Activated effector memory CD4-positive, alpha-beta T cell treated with Interleukin-2 at 50 U/mL for 16 hours (primary cell): Measurements from ENCODE around the gene NUMB.

Source experiments
- DNase-seq: peaks from one replicate; pipeline ENCODE4 v3.0.0-alpha.2; 2020

The NUMB gene

DNA sequence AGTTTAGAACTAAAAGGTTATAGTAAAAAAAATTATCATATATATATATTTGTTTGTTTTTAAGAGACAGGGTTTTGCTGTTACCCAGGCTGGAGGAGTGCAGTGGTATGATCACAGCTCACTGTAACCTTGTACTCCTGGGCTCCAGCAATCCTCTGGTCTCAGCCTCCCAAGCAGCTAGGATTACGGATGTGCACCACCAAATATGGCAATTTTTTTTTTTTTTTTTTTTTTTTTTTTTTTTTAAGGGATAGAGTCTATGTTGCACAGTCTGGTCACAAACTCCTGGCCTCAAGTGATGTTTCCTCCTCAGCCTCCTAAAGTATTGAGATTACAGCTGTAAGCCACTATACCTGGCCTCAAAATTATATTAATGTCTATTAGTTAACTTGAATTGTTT lies 172.4 kb downstream of the NUMB start:
- no peak for DNase-seq

DNA sequence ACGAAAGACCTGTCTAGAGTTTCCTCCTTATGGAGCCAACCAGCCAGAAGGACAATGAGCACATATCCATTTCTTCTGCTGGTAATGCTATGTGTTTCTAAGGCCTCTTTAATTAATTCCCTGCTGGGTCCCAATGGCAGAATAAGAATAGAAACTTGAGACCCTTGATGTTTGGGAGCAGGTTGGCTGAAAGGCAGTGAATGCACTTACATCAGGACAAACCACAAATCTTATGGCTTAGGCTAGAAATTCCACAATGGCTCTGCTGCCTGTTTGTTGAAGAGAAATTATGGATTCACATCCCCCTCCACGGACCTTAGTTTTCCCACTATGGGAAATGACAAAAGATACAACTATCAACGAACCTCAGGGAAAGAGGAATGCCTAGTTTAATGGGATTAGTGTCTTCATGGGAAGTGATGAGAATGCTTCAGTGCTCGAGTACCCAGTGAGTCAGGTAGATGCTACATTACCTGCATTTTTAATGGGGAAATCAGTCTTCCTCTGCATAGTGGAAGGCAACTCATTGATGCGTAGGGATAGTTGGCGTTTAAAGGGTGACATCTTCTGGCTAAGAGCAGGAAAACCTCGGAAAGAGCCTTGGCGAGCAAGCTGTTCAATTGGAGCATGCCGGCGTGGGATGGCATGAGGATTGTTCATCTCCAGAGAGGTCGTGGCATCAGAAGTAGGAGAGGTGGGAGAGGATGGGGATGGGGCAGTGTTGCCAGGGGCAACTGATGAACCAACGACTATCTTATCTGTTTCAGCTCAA lies 174.6 kb downstream of the NUMB start:
- DNase-seq: no peak

DNA sequence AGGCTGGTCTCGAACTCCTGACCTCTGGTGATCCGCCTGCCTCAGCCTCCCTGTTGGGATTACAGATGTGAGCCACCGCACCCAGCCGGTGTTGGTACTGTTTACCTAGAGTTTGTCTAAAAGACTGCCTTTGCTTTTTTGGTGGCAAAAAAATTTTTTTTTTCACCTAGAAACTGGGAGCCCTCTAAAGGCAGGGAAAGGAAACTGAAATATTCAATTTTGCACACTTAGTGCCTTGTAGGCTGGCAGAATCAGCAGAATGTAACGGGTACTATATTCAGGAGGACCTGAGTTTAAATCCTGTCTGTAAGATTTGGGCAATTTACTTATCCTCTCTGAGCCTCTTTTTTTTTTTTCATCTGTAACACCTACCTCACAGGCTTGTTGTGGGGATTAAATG lies 177.4 kb downstream of the NUMB start:
- no peak for DNase-seq

DNA sequence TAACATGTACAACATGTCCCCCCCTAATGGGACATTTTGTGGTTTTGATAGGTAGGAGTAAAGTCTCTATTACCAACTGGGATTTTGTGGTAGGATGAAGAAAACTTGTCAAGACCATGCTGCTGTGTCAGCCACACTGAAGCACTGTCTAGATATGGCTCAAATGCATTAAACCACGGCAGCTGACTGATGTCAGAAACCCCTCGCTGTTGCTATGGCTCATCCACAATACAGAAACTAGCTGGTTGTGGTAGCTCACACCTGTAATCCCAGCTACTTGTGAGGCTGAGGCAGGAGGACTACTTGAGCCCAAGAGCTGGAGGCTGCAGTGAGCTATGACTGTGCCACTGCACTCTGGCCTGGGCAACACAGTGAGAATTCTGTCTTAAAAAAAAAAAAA lies 181.0 kb downstream of the NUMB start:
- DNase-seq: no peak

DNA sequence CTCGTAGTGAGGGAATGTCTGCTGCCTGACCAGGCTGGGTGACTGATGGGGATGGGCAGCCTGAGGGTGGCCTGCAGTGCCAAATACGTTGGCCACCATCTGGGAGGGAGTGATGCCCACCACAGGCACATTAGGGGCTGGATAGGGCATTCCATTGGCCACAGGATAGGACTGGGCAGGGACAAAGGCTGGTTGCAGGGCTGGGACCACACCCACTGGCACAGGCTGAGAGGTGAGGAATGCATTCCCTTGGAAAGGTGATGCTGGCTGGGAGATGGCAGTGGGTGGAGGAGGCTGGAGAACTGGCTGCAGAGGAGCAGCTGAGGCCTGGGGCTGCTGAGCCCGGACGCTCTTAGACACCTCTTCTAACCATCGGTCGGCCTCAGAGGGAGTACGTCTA lies 181.5 kb downstream of the NUMB start:
- DNase-seq: no peak

DNA sequence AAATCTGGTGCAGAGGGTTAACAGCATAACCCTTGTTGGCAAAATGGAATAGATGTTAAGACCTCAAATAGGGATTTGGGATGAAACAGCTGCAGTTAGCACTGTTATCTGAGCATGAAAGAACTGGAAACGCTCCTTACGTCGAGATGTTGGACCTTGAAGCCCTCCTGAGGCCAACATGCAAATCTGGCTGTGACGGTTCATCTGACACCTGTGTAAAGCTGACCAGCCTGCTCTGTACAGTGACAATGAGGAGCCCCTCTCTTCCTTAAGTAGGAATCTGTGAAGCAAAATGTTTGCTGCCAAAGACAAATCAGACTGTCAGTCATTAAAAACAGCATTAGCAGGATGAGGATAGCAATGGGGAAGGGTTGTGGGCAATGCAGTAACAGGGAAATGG lies 184.5 kb downstream of the NUMB start:
- DNase-seq: no peak

DNA sequence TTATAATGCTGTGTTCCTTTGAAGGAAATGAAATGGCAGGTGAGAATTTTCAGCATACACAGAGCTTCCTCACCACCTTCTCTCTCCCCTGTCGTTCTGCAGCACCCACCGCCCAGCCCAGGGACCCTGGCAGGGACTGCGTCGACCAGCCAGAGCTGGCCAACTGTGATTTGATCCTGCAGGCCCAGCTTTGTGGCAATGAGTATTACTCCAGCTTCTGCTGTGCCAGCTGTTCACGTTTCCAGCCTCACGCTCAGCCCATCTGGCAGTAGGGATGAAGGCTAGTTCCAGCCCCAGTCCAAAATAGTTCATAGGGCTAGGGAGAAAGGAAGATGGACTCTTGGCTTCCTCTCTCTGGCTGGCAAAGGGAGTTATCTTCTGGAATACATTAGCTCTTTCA lies 186.0 kb downstream of the NUMB start:
- no peak for DNase-seq

DNA sequence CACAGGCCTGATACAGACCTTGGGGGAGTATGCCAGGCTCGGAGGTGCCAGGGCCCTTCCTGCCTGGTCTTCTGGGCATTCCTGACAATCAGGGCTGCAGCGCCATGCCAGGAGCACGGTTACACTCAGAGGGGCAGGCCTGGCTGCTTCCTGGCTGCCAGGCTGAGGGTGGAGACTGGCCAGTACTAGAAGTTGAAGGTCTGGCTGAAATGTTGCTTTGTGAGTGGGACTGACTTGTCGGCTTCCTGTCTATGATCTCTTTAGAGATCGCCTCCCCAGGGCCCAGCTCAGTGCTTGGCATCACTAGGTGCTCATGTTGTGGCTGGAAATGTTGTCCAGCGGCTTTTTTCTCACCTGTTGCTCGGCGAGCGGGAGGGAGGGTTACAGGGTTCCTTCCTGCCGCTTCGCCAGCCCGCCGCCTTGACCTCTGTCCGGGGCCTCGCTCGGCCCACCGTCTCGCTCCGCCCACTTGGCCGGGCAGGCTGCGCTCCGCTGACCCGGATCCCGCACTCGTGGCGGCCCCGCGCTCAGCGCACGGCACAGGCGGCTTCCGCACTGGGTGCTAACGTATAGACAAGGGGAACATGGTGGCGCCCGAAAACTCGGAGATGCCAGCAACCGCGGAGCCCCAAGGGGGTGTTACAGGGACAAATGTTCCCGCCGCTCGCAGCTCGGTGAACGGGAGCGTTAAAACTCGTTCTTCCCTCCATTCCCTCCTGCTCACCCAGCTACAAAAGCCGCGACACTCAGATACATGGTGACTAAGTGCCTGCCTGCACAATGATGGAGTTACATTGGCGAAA lies 188.4 kb downstream of the NUMB start:
- no peak for DNase-seq

DNA sequence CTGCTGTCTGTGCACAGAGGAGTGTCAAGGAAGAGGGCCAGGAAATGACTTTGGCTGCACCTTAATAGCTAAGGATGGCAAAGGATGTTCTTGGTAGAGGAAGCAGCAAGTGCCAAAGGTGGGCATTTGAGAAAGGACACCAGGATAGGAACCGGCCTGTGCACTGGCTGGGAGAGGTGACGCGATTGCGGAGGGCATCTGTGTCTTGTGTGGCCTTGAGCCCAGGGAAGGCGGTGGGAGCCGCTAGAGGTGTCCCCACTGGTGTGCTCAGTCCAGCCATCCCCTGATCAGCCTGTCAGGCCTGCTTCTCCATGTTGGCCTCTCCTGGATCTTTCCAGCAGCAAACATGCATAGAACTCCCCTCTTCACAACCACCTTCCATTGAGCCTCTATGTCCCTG lies 190.9 kb downstream of the NUMB start:
- no peak for DNase-seq

DNA sequence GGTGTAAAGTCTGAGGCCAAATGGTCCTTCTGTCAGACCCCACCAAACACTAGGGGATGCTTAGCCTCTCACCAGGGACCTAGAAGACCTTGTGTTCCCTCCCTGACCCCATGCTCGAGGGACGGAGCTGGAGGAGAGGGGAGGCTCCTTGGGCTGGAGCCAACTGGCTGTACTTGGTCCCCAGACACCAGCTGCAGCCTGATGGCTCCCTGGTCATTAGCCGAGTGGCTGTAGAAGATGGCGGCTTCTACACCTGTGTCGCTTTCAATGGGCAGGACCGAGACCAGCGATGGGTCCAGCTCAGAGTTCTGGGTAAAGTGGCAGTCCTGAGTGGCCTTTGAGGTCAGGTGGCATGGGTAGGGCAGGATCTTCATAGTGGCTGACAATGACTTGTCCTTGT lies 192.0 kb downstream of the NUMB start:
- no peak for DNase-seq

DNA sequence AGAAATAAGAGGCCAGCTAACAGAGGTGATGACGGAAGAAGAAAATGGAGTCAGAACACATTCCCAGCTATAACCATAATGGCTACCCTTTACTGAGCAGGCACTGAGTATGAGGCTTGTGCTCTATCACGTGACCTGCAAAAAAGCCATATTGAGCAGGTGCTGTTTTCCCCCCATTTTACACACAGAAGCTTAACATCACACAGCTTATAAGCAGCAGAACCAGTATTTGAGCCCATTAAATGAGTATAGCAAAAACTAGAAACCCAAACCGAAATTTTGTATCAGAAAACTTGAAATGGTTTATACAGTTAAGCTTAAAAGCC lies 192.7 kb downstream of the NUMB start:
- no peak for DNase-seq

DNA sequence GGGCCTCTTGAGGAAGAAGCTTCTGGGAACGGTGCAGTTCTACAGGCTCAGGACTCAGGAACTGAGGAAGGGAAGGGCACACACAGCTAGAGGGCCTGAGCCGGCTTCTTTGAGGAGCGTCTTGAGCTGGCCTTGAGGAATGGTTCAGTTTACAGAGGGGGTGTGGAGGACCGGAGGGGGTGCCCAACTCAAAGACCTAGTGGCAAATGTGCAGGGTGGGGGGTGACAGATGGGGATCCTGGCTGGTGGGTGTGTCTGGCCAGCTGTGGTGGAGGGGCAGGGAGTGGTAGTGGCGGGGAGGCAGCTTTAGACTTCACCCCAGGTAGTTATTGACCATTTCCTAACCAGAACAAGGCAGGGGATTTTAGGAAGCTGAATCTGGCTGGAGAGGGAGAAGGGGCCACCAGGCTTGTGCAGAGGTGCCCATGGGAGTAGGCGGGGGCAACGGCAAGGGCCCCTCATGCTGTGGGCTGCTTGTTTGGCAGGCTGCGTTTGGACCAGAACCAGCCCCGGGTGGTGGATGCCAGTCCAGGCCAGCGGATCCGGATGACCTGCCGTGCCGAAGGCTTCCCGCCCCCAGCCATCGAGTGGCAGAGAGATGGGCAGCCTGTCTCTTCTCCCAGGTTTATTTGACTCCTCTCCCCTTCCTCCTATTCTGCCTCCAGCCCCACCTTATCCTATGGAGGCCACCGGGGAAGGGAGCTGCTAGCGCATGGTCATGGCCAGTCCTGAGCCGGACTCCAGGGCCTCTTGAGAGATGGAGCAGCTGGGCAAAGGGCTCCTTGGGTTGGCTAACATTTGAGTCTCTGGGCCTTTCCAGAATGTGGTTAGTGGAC lies 193.2 kb downstream of the NUMB start:
- no peak for DNase-seq

DNA sequence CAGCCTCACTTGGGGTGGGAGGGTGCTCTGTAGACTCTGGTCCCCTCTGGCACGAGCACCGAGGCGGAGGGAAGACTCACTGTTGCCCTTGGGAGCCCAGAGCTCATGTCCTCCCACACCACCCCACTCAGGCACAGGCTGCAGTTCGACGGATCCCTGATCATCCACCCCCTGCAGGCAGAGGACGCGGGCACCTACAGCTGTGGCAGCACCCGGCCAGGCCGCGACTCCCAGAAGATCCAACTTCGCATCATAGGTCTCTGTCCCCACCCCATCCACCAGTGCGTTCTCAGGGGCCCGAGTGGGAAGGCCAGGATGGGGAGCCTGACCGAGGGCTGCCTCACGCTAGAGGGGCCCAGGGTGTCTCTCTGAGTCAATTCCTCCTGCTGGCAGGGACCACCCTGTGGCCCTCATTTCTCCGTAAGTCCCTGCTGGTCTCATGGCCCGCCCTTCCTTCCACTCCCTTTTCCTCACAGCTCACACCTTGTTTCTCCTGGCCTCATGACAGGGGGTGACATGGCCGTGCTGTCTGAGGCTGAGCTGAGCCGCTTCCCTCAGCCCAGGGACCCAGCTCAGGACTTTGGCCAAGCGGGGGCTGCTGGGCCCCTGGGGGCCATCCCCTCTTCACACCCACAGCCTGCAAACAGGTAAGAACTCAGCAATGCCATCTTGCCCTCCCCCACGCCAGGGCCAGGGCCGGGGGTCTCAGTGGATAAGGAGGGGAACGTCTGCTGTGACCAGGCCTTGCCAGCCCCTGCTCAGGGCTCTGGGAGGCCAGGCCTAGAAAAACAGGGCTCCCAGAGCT lies 194.1 kb downstream of the NUMB start:
- no peak for DNase-seq

DNA sequence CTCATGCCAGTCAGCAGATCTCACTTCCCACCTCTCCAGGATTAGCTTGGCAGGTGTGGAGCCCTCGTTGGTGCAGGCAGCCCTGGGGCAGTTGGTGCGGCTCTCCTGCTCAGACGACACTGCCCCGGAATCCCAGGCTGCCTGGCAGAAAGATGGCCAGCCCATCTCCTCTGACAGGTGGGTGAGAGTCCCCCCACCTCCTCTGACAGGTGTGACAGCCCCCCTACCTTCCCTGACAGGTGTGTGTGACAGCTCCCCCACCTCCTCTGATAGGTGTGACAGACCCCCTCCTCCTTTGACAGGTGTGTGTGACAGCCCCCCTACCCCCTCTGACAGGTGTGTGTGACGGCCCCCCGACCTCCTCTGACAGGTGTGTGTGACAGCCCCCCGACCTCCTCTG lies 194.7 kb downstream of the NUMB start:
- no peak for DNase-seq

DNA sequence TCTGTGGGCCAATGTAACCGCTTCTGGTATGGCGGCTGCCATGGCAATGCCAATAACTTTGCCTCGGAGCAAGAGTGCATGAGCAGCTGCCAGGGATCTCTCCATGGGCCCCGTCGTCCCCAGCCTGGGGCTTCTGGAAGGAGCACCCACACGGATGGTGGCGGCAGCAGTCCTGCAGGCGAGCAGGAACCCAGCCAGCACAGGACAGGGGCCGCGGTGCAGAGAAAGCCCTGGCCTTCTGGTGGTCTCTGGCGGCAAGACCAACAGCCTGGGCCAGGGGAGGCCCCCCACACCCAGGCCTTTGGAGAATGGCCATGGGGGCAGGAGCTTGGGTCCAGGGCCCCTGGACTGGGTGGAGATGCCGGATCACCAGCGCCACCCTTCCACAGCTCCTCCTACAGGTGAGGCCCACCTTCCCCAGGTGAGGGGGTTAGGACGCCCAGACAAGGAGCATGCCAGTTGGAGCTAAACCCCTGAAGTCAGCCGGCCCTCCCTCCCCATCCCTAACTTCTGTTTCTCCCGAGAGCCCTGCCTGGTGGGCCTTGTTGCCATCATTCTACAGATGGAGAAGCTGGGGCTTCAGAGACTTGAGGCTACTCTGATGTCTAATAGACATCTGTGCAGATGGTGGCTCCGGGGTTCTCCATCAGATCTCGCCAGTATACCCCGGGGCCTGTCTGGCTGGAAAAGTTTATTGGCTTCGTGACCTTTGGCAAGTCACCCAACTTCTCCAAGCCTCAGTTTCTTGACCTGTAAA lies 195.7 kb downstream of the NUMB start:
- DNase-seq: no peak

DNA sequence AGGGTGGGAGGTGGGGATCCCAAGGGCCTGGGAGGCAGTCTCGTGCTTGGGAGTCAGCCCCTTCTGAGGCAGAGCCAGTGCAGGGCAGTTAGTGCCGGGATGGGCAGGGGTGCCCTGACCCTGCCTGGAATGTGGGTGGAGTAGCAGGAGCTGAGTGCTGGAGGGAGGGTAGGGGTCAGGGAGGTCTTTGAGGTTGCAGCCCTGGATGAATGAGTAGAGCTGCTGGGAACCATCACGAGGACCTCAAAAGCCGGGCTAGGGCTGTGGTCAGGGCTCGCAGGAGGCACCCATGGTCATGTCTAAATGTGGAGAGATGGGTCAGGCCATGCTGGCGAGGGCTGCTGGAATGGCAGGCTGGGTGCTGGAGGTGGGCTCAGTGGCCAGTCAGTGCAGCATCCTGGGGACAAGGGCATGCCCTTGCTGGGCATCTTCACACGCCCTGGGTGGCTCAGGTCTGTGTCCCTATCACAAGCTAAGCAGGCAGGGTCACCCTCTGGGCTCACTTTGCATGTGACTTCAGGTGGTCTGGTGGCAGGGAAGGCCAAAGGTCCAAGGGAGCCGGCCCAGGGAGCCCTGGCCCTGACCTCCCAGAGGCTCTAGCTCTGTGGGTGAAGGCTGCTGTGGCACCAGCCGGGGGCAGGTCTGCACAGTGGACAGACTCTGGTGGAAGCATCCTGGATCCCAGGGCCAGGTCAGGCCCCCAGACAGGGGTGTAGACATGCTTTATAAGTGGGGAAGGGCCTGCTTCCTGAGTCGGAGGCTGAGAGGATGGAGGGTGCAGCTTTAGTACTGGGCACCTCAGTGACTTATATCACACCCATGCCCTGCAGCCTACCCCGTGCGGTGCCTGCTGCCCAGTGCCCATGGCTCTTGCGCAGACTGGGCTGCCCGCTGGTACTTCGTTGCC lies 196.6 kb downstream of the NUMB start:
- no peak for DNase-seq

DNA sequence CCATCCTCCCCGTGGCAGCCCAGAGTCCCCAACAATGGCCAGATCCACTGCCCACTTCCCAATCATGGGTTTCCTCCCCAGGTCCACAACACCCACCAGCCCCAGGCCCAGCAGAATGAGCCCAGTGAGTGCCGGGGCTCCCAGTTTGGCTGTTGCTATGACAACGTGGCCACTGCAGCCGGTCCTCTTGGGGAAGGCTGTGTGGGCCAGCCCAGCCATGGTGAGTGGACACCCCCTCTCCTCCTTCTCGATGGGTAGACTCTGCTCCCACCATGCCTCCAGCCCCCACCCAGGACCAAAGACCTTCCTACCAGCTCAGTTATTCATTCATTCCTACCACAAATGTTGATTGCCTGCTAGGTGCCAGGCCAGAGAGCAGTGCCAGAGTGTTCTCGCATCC lies 197.3 kb downstream of the NUMB start:
- DNase-seq: no peak

DNA sequence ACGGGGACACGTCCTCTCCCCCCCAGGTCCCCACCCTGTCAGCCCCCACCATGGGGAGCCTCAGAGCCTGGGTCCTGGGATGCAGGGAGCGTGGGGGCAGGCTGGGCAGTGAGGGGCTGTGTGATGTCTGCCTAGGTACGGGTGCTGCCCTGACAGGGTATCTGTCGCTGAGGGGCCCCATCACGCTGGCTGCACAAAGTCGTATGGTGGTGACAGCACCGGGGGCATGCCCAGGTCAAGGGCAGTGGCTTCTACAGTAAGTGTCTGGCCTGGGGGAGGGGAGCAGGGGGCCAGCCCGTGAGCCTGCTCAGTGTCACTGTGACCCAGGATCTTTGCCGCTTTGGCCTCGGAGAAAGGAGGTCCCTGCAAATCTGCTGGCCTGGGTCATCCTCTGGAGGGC lies 197.8 kb downstream of the NUMB start:
- no peak for DNase-seq

DNA sequence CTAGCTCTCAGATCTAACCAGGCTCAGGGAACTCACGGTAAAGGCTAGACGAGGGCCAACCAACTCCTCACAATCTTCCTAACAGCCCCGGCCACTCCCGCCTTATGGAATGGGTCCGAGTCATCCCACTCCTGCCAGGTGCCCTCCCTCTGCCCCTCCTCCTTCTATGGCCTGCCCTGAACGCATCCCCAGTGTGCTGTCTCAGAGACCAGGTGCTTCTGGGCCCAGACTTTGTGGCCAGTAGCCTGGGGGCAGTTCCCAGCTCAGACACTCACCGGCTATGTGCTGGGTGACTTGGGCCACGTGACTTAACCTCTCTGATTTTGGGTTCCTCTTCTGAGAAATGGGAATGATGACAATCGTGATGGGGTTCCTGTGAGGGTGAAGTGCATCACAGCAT lies 198.5 kb downstream of the NUMB start:
- no peak for DNase-seq

DNA sequence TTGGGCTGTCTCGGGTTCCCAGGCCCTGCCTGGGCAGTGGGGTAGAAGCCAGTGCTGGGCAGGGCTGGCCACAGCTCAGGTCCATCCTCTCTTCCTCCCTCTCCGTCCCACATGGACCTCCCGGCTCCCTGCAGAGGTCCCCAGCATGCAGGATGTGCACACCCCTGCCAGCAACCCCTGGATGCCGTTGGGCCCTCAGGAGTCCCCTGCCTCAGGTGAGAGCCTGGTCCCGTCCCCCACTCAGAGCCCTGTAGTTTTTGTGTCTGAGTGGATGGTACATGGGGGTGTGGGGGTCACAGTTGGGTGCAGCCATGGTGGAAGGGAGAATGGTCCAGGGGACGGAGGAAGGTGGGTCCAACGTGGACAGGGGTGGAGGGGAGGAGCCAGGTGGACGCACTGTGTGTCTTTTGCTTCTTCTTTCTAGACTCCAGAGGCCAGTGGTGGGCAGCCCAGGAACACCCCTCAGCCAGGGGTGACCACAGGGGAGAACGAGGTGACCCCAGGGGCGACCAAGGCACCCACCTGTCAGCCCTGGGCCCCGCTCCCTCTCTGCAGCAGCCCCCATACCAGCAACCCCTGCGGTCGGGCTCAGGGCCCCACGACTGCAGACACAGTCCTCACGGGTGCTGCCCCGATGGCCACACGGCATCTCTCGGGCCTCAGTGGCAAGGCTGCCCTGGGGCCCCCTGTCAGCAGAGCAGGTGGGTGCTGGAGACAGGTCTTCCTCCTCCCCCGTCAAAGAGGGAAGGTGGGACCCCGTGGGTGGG lies 199.3 kb downstream of the NUMB start:
- no peak for DNase-seq
